HG03139 (cell line): ENCODE measurements around the gene DNAH10.

Experiments
- ATAC-seq: cut with Tn5 transposase; IDR thresholded peaks from one replicate; pipeline ENCODE4 v1.9.1; 2021; ENCODE audit not compliant: unreplicated experiment

DNAH10 gene

DNA sequence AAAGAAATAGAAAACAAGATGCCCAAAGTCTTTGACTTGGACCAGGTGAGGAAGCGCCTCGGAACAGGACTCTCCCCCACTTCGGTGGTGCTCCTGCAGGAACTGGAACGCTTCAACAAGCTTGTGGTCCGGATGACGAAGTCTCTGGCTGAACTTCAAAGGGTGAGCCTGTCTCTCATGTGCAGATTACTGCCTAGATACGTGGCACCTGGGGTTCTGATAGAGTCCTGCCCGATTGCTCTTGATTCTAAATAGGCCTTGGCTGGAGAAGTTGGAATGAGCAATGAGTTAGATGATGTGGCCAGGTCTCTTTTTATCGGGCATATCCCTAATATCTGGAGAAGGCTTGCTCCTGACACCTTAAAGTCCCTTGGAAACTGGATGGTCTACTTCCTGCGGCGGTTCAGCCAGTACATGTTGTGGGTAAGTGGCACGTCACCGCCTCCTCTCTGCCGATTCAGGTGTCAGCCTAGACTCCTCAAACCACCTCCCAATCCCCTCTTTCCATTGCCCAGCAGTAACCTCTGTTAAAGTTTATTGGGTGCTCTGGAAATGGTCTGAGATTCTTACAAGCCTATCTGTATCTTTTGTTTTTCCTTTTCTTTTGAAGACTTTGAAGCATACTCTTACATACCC is 169.7 kb downstream of the DNAH10 start:
- ATAC-seq, result no peak

- ATAC-seq, result no peak
These were observed 171.1 kb downstream of the DNAH10 start for GRCh38 chr12:123933214-123933613.

- no peak for ATAC-seq
These were observed 172.0 kb downstream of the DNAH10 start for GRCh38 chr12:123934016-123934620.

- ATAC-seq, result no peak
These were observed 172.7 kb downstream of the DNAH10 start for GRCh38 chr12:123934829-123935228.

- no peak for ATAC-seq
These were observed 173.9 kb downstream of the DNAH10 start for GRCh38 chr12:123935956-123936355.

- ATAC-seq, result no peak
These were observed 174.4 kb downstream of the DNAH10 start for GRCh38 chr12:123936471-123936870.

DNA sequence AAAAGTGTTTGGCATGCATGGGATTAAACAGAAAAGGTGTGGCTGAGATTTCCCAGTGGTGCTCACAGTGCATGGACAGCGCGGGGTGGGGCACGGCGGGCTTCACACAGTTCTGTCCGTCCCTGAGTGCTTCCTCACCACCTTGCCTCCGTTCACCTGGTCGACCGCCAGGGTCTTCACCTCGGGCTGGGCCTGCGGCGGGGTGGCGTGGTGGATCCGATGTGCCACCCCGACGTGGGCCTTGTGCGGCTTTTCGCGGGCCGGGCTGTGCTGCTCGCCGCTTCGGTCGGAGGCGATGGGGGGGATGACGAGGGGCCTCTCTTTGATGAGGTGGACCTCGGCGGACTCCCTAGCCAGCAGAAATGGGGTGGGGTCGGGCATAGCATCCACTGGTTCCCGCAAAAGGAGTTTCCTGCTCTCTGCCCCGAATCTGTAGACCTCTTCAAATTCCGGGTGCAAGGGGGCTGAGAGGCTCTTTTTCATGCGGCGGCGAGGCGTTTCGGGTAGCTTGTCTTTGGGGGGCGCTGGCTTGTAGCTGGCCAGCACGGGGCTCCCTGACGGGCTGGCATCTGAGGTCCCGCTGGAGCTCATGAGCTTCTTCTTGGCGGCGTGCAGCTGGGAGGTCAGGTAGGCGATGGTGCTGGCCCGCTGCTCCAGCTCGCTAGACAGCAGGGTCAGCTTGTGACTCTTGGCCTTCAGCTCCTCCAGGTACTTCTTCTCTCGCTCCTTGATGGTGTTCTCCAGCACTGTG is 175.0 kb downstream of the DNAH10 start:
- ATAC-seq, result no peak

DNA sequence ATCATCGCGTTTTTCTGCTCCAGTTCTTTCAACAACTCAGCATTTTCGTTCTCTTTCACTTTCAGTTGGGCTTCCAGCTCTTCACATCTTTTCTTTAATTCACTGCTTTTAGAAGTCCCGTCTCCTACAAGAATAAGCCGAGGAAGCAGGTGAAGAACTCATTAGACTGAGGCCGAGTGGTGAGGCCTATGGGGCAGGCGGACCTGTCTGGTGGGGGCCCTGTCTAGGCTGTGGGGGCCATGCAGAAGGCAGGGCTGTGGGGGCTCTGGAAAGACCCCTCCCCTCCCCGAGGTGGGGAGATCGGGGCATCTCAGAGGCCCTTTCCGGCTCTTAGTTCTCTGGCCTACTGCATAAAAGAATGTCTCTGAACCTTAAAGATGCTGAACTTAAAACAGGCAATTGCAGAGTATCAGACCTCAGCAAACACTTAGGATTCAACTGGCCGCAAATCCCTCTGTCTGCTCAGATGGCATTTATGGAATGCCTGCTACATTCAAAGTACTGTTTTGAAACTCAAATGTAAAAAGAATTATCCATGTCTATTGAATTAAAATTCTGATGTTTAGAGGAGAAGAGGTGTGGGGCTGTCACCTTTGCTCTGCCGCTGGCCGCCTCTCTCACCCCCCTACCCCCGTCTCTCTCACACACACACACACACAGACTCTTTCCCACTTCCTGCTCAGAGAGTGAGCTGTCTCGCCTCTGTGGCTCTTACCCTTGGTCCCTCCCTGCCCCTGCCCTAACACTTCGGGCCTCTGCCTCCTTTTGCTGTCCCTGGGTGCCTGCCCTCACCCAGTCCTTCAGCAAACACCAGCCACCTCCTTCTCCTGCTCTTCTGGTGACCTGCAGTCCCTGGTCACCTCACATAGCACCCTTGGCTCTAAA is 175.8 kb downstream of the DNAH10 start:
- no peak for ATAC-seq

GRCh38 chr12:123938679-123939480 is 176.8 kb downstream of the DNAH10 start:
- ATAC-seq, result no peak

DNA sequence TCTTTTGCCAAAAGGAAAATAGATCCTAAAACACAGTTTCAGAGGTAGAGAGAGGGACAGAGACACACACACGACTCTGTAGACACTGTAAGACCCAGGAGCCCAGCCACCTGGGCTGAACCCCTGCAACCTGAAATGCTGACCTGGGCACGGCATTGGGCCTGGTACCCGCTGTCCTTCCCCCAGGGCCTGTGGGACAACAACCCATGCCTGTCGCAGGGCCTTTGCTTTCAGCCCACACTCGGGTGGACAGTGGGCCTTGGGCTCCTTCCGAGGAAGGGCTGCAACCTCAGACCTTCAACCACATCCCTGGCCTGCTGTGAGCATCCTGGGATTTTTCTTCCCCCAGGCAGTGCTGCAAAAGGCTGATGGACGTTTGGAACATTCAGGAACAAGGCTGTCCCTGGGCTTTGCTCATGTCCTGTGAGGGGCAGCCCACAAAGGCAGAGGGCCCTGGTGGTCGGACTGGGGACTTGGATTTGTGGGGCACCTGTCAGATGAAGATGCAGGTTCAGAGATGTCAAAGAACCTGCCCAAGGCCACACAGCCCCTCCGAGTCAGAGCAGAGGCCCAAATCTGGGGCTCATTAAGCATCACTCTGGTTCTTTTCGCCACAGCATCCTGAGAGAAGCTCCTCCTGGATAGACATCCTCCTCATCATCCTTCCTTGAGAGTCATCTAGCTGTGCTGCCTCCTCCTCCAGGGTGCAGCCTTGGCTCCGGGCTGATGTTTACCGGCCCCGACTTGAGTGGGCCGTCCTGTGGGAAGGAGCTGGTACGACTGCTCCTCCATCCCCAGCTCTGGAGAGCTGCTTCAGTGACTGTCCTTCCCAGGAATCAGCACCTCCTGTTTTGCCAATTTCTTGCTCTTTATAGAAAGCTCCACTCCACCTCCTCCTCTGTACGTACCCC is 177.9 kb downstream of the DNAH10 start:
- no peak for ATAC-seq

GRCh38 chr12:123940627-123940966 is 178.5 kb downstream of the DNAH10 start:
- no peak for ATAC-seq

DNA sequence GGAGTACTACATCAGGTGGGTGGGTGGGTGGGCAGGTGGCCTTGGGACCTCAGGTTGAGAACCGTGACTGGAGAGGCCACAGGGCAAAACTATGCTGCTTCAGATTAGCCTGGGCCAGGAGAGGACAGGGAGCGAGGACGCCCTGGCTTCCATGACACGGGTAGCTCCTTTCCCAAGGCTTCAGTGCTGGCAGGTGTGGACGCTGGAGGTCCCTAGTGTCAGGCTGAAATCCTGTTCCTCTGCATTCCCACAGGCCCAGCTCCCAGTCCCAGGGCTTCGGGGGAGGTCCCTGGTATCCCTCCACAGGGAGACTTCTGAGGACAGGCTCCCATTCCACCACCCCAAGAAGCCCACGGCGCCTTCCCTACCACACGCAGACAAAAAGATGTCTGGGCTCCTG is 178.9 kb downstream of the DNAH10 start:
- no peak for ATAC-seq

DNA sequence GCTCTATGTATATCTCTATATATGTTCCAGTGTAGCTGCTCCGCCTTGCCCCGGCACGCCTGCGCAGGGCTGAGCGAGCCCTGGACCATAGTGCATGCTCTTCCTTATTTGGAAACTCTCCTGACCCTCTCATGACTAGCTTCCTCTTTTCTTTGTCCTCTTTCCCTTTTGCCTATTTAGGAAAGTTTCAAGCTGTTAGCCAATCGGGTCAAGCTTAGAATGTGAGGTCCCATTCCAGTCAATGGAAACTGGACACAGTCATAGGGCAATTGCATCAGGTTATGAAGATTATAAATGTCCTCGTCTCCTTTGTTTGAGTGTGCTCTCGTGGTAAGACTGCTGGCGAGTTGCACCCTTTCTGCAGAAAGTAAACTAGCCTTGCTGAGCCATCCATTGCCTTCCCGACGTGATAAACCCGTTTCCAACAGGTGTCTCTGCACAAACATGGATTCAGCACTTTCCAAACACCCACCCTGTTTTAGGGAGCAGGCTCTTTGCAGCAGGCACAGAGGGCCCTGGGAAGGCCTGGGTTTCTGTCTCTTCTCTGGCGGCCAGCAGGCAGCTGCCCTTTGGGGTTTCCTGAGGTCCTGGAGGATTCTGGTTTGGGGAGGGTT is 179.6 kb downstream of the DNAH10 start:
- no peak for ATAC-seq

GRCh38 chr12:123942238-123942653 is 180.1 kb downstream of the DNAH10 start:
- ATAC-seq, result no peak

- ATAC-seq, result no peak
These were observed 181.0 kb downstream of the DNAH10 start for GRCh38 chr12:123942911-123943648.

- ATAC-seq, result no peak
These were observed 181.7 kb downstream of the DNAH10 start for GRCh38 chr12:123943816-123944215.

- no peak for ATAC-seq
These were observed 182.6 kb downstream of the DNAH10 start for GRCh38 chr12:123944696-123945095.
